ENCODE measurements around the gene TCERG1.

The TCERG1 gene

GRCh38 chr5:146533260-146533857 is 86.2 kb downstream of the TCERG1 start:
- peak; percentile 83 for TF ChIP-seq CTCF (IDR thresholded peaks at IDR 0.05; ENCODE audit: control extremely low read depth, extremely low read depth, low read depth, missing control alignments)
- DNase-seq (ENCODE audit: extremely low spot score), result peak; percentile 73
- CTCF ChIA-PET, result interaction anchor here (0.6 to 6.9 kb wide), 23 partner anchors 9 to 660 kb away, joined by 3 to 76 read pairs (median 5); partner anchors contain the start of gene GPR151
- POLR2A ChIA-PET, result no interaction called here

- no peak for DNase-seq (ENCODE audit: extremely low spot score)
- ChIA-PET CTCF (interaction anchor here (0.6 to 6.9 kb wide), 23 partner anchors 9 to 659 kb away, joined by 3 to 76 read pairs (median 5); partner anchors contain the start of gene GPR151), POLR2A (no interaction called here)
- no peak for TF ChIP-seq CTCF (IDR thresholded peaks at IDR 0.05; ENCODE audit: control extremely low read depth, extremely low read depth, low read depth, missing control alignments)
Observed at GRCh38 chr5:146533882-146534281, 86.7 kb downstream of the TCERG1 start.

GRCh38 chr5:146538432-146538831 is 91.3 kb downstream of the TCERG1 start:
- no peak for DNase-seq (ENCODE audit: extremely low spot score)
- ChIA-PET POLR2A (no interaction called here), CTCF (interaction anchor here (0.8 to 6.3 kb wide), 10 partner anchors 10 to 650 kb away, joined by 3 to 60 read pairs (median 4); no protein-coding TSS in a partner anchor)
- TF ChIP-seq CTCF (IDR thresholded peaks at IDR 0.05; ENCODE audit: control extremely low read depth, extremely low read depth, low read depth, missing control alignments), result no peak

- no peak for DNase-seq (ENCODE audit: extremely low spot score)
- no peak for TF ChIP-seq CTCF (IDR thresholded peaks at IDR 0.05; ENCODE audit: control extremely low read depth, extremely low read depth, low read depth, missing control alignments)
- ChIA-PET POLR2A (no interaction called here), CTCF (interaction anchor here (5.3 to 6.6 kb wide), 3 partner anchors 8 to 649 kb away, joined by 60 to 88 read pairs (median 75); no protein-coding TSS in a partner anchor)
Observed at GRCh38 chr5:146539973-146540372, 92.8 kb downstream of the TCERG1 start.

- TF ChIP-seq CTCF (IDR thresholded peaks at IDR 0.05; ENCODE audit: control extremely low read depth, extremely low read depth, low read depth, missing control alignments), result no peak
- ChIA-PET POLR2A (no interaction called here), CTCF (interaction anchor here (1.9 to 6.6 kb wide), 4 partner anchors 8 to 648 kb away, joined by 9 to 88 read pairs (median 68); no protein-coding TSS in a partner anchor)
- no peak for DNase-seq (ENCODE audit: extremely low spot score)
Observed at GRCh38 chr5:146540414-146540813, 93.3 kb downstream of the TCERG1 start.

- CTCF ChIA-PET, result interaction anchor here (0.7 to 6.6 kb wide), 29 partner anchors 9 to 941 kb away, joined by 3 to 88 read pairs (median 4); partner anchors contain the start of gene GPR151
- POLR2A ChIA-PET, result no interaction called here
- peak; percentile 95 for TF ChIP-seq CTCF (IDR thresholded peaks at IDR 0.05; ENCODE audit: control extremely low read depth, extremely low read depth, low read depth, missing control alignments)
- DNase-seq (ENCODE audit: extremely low spot score), result peak; percentile 69
Observed at GRCh38 chr5:146541958-146542849, 95.1 kb downstream of the TCERG1 start.
